ENCODE data around the gene CLEC6A. TPM values are rescaled to one million over a fixed set of nuclear protein-coding genes. Genes with fewer than 3 reads are reported as not detected.

Gene CLEC6A
- not detected in 2 replicates for total RNA-seq

DNA sequence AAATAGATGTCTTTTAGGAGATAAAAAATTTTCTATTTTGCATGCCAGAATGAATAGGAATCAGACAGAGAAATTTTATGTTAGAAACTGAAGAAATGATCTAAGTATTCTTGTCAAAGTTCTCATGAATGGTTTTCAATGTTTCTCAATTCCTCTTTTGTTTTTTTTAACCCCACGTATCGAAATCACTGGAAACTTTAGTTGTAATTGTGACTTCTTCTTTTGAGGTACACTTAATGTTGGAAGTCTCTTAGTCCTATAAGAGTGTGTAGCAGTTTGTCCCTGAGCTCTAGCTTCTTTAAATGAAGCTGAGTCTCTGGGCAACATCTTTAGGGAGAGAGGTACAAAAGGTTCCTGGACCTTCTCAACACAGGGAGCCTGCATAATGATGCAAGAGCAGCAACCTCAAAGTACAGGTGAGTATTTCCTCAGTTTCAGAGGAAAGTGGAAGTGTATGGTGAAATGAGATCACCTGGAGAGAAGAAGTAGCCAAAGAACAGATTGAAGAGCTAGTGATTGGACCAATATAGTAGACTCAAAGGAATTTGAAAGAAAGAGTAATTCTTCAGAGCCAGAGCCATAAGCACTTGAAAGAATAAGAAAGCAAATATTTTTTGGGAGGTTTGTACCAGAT lies at the start of gene CLEC6A:
Gene CLEC6A, plus strand, starts transcription at position 236 of the 634 bp plus-strand sequence. Its CDS starts 150 bp downstream, at position 386.

DNA sequence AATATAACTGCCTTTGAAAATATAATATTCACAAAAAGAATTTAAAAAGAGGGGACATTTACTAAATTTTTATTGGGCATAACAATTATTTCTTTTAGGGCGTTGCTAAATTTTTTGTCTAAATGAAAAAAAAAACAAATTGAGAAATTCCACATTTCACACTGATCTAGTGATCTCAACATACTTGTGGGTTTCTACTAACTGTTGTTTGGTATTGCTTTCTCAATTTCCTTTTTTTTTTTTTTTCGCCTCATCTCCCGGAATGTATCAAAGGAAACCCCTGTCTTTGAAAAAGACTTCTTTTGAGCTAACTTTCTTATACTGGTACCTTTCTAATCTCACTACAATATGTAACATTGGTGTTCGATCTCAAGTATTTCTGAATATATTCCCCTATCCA lies 57.5 kb downstream of the CLEC6A start, which contains the start of gene CLEC4D:
Gene CLEC4D, plus strand, starts transcription at position 248 of the 400 bp plus-strand sequence. CDS start 230 bp downstream, outside the sequence.

Other genes with a start within 250 kb of the CLEC6A start
- gene FAM90A1, start 228.3 kb upstream of the CLEC6A start, total RNA-seq, result under 0.01 and 0.09 TPM in 2 replicates
- not detected in 2 replicates for gene CLEC4D, start 57.5 kb downstream of the CLEC6A start, total RNA-seq
- not detected in 2 replicates for gene CLEC4E, start 84.9 kb downstream of the CLEC6A start, total RNA-seq
- not detected in 2 replicates for gene AICDA, start 156.9 kb downstream of the CLEC6A start, total RNA-seq
- 20.3 and 95.2 TPM in 2 replicates for gene MFAP5, start 206.9 kb downstream of the CLEC6A start, total RNA-seq
- gene RIMKLB, start 242.0 kb downstream of the CLEC6A start, total RNA-seq, result 19.8 and 24.0 TPM in 2 replicates